Stimulated activated CD4-positive, alpha-beta T cell treated with anti-CD3 and anti-CD28 coated beads, Interleukin-4, amount 100 ng/mL, for 48 hours (primary cell): ENCODE measurements around the gene CYSRT1.

Experiments used
- DNase-seq, 2 donors: peaks; one replicate each; pipeline ENCODE4 v3.0.0-alpha.2; 2020; ENCODE audit warnings: low read depth in 2 of 2

CYSRT1 gene

GRCh38 chr9:137226338-137227053 is 1.5 kb downstream of the CYSRT1 start:
- no peak for DNase-seq

- DNase-seq: peak; percentile 73 to 80
Observed at GRCh38 chr9:137227054-137227852, 2.3 kb downstream of the CYSRT1 start, which contains the start of gene RNF224. Gene RNF224, plus strand, starts transcription at chr9:137227502. Its CDS starts 834 bp downstream, at chr9:137228336.

DNA sequence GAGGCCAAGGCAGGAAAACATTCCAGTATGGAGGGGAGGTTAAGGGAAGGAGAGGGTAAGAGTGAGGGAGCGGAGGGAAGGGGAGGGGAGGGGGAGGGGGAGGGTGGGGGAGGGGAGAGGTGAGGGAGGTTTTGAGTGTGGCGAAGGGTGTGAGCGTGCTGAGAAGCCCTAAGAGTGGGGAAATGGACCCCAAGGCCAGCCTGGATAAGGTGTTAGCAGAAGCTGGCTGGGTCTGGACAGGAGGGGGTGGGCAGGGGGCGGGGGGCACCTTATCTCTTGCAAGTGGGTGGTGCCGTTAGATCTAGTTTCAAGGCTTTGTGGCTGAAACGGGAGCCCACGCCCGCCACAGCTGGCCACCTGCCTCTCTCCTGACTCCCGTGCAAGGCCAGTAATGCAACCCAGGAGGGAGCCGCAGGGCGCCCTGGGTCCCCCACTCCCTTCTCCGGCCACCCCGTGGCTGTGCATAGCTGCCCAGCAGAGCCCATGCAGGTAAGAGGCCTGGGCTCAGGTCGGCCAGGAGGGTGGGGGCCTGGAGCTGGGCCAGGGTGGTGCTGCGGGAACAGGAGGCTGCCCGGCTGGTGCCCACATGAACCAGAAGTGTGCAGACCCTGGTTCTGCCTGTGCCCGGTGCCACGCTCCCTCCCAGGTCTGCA is 3.0 kb downstream of the CYSRT1 start:
- DNase-seq: no peak

DNA sequence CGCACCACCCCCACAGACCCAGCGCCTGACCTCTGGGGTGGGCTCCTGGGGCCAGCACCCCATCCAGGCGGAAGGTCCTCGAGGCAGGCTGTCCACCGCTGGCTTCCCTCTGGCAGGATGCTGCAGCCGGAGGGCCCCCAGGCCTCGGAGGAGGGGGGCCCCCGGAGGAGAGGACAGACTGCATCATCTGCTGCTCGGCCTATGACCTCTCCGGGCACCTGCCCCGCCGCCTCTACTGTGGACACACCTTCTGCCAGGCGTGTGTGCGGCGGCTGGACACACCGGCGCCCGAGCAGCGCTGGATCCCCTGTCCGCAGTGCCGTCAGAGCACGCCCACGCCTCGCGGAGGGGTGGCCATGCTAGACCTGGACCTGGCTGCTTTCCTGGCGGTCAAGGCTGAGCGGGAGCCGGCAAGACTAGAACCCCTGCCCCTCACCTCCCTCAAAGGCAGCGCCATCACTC is 3.6 kb downstream of the CYSRT1 start:
- no peak for DNase-seq

GRCh38 chr9:137228968-137229896 is 4.3 kb downstream of the CYSRT1 start:
- no peak for DNase-seq

- no peak for DNase-seq
Observed at GRCh38 chr9:137229903-137230704, 5.1 kb downstream of the CYSRT1 start.

DNA sequence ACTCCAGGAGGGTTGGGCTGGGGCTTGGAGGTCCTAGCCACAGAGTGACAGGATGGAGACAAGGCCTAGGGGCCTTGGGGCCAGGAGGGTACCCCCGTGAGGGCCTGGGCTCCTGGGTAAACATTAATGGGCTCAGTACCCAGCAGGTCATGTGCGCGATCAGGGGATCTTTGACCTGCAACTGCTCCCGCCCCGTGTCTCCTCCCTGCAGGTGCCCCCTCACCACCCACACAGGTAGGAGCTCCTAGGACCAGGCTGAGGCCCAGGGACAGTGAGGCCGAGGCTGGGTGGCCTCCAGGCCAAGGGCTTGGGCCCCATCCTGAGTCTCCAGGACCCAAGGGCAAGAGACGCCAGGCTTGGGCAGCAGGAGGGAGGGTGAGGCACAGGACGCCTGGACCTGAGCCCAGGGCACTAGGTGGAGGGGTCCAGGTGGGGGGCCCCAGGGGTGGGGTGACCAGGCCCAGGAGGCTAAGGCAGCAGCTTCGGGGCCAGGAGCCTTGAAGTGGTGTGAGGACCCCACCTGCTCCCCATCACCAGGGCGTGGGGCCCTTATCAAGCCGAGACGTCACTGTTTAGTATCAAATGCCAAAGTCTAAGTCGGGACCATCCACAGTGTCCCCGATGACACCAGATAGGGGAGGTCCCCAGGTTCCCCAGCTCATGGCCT is 5.9 kb downstream of the CYSRT1 start, which contains the start of gene SLC34A3:
SLC34A3 (plus strand) TSS at position 197 of the 667 bp plus-strand sequence. CDS start 802 bp downstream, outside the sequence.
- DNase-seq: no peak

- DNase-seq: no peak
Observed at GRCh38 chr9:137231372-137232039, 6.5 kb downstream of the CYSRT1 start.

DNA sequence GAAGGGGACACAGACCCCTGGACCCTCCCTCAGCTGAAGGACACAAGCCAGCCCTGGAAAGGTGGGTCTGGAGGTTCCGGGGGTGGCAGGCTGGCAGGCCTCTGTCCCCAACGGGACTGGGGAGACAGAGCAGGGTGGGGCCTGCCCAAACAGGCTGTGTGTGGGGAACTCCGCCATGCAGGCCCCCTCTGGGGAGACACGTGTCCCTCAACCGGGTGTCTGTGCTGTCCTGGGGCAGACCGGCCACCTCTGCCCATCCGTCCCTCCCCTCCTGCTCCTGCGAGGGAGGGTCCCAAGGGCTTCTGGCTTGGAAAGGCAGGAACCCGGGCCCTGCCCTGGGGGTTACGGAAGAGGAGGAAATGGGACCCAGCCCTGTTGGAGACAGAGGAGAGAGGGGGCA is 7.1 kb downstream of the CYSRT1 start:
- DNase-seq: no peak

DNA sequence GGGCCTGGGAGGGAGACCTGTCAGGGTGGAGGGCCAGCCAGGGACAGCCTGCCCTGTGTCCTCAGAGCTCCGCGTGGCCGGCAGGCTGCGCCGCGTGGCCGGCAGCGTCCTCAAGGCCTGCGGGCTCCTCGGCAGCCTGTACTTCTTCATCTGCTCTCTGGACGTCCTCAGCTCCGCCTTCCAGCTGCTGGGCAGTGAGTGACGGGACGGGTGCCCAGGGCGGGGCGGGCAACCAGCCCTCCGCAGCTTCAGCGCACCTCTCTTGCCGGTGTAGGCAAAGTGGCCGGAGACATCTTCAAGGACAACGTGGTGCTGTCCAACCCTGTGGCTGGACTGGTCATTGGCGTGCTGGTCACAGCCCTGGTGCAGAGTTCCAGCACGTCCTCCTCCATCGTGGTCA is 7.5 kb downstream of the CYSRT1 start:
- no peak for DNase-seq

GRCh38 chr9:137233143-137233980 is 8.4 kb downstream of the CYSRT1 start:
- DNase-seq: no peak

DNA sequence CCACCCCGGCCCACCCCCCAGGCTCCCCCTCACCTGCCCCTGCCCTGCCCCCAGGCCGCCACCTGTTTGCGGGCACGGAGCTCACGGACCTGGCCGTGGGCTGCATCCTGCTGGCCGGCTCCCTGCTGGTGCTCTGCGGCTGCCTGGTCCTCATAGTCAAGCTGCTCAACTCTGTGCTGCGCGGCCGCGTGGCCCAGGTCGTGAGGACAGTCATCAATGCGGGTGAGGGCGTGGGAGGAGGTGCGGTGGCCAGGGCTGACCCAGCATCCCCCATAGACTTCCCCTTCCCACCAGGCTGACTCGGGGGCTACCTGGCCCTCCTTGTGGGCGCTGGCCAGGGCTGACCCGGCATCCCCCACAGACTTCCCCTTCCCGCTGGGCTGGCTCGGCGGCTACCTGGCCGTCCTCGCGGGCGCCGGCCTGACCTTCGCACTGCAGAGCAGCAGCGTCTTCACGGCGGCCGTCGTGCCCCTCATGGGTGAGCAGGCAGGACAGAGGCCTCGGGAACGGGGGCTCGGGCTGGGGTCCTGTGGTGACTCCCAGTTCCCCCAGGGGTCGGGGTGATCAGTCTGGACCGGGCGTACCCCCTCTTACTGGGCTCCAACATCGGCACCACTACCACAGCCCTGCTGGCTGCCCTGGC is 9.2 kb downstream of the CYSRT1 start:
- DNase-seq: no peak

GRCh38 chr9:137234758-137235423 is 9.9 kb downstream of the CYSRT1 start:
- DNase-seq: no peak

DNA sequence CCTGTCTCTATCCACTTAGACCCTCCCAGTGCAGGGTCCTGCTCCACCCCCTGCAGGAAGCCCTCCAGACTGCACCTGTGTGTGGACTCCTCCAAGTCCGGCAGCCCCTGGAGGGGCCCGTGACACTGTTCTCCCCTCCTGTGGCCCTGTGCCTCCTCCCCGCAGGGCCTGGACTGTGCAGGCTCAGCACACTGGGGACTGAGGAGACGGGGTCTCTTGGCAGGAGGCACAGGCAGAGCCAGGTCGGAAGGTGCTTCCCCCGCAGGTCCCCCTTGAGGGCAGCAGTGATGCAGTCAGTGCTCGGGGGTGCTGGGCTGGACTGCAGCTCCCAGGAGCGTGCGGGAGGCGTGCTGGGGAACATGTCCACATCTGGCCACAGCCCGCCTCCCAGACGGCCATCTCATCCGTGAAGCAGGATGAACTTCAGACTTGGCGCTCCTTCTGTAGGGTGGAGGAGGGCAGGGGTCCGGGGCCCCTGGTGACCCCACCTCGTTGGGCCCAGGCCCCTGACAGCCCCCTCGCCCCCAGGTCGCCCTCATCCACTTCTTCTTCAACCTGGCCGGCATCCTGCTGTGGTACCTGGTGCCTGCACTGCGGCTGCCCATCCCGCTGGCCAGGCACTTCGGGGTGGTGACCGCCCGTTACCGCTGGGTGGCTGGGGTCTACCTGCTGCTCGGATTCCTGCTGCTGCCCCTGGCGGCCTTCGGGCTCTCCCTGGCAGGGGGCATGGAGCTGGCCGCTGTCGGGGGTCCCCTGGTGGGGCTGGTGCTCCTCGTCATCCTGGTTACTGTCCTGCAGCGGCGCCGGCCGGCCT is 10.7 kb downstream of the CYSRT1 start:
- no peak for DNase-seq

- DNase-seq: peak; percentile 89 to 92
Observed at GRCh38 chr9:137236238-137236935, 11.4 kb downstream of the CYSRT1 start.

DNA sequence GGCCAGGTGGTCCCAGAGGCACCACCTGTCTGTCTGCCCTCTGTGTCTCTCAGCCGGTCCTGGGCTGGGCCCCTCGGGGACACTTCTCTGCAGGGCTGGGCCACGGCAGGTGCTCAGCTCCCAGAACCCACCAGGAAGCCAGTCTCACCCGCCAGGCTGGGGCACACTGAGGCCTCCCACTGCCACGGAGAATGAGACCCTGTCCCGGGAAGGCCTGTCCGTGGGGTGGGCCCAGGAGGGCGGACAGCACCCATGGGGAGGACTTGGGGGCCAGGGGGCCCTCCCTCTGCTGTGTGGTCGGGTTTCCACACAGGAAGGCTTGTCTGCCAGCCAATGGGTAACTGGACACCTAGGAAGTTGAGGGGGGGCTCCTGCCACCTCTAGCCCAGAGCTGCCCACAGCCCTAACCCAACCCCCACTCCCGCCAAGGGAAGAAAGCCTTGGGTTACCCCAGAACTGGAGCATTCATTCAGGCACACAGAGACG is 12.0 kb downstream of the CYSRT1 start:
- no peak for DNase-seq
